ENCODE measurements around the gene TGM5.

GRCh38 chr15:43249236-43249635 is 17.5 kb downstream of the TGM5 start:
- TF ChIP-seq JUND (IDR thresholded peaks at IDR 0.05) = no peak
- no peak for TF ChIP-seq EZH2phosphoT487 (IDR thresholded peaks at IDR 0.05; ENCODE audit: borderline replicate concordance)
- TF ChIP-seq POLR2A (IDR thresholded peaks at IDR 0.05; ENCODE audit: borderline replicate concordance, extremely low read depth, insufficient read depth, insufficient read length) = no peak
- no peak for TF ChIP-seq MAX (IDR thresholded peaks at IDR 0.05)
- TF ChIP-seq FOSL1 (IDR thresholded peaks at IDR 0.05; ENCODE audit: low read depth) = no peak
- TF ChIP-seq CTCF (IDR thresholded peaks at IDR 0.05 in 2 of 3, conservative IDR thresholded peaks at IDR 0.05 in 1 of 3; ENCODE audit: borderline replicate concordance in 1 of 3, insufficient read depth in 1 of 3, low read depth in 2 of 3, low read length in 2 of 3) = no peak
- TF ChIP-seq ZBTB33 (IDR thresholded peaks at IDR 0.05; ENCODE audit: extremely low read depth, insufficient replicate concordance, low read length) = no peak
- no peak for TF ChIP-seq YY1 (IDR thresholded peaks at IDR 0.05; ENCODE audit: extremely low read depth, insufficient replicate concordance, low read depth, low read length)
- no peak for TF ChIP-seq ZFX (IDR thresholded peaks at IDR 0.05)
- TF ChIP-seq SP1 (IDR thresholded peaks at IDR 0.05; ENCODE audit: low read depth) = no peak
